Islet of Langerhans (tissue), 1 donor: Measurements from ENCODE around the gene PREX1.

ENCODE experiments used
- FAIRE-seq: peaks from one replicate; lab custom pipeline; 2011; peaks lifted over from hg19 to GRCh38; lab: Jason Lieb, UNC

Gene PREX1

GRCh38 chr20:48697845-48698491 lies 129.8 kb downstream of the PREX1 start:
- no peak for FAIRE-seq

DNA sequence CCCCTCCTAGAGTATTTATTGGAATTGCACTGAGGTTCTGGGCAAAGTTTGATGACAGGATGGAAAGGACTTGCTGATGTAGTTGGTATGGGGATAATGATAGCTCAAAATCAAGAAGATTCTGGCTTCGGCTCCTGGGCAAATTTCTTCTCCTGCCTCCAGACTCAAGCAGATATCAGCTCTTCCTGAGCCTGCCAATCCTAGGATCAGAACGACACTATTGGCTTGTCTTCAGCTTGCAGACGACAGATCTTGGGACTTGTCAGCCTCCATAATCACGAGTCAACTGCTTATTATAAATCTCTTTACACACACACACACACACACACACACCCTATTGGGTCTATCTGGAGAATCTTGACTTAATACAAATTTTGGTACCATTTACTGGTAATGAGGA lies 131.1 kb downstream of the PREX1 start:
- FAIRE-seq, result no peak

DNA sequence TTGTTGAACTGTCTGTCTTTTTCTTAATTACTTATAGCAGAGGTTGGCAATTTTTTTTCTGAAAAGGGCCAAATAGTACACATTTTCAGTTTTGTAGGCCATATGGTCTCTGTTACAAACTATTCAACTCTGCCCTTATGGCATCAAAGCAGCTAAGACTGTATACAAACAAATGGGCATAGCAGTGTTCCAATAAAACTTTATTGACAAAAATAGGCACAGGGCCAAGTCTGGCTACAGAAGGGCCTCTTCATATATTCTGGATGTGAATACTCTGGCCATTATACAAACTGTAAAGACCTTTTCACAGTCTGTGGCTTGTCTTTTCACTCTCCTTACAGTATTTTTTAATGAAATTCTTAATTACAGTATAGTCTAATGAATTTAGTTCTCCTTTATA lies 132.1 kb downstream of the PREX1 start:
- FAIRE-seq, result no peak

DNA sequence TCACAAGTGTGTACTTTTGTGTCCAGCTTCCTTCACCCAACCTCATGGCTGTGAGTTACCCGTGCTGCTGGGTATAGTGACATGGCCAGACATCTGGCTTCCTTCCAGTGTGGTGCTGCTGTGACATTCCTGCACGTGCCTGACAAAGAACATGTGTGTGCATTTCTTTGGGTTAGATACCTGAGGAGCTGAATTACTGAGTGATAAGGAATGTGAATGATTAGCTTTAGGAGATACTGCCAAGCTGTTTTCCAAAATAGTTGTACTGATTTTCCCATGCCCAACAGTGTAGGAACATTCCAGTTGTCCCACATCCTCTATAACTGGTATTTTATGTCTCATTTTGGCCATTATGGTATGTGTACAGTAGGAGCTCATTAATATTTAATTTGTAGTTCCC lies 132.5 kb downstream of the PREX1 start:
- no peak for FAIRE-seq

DNA sequence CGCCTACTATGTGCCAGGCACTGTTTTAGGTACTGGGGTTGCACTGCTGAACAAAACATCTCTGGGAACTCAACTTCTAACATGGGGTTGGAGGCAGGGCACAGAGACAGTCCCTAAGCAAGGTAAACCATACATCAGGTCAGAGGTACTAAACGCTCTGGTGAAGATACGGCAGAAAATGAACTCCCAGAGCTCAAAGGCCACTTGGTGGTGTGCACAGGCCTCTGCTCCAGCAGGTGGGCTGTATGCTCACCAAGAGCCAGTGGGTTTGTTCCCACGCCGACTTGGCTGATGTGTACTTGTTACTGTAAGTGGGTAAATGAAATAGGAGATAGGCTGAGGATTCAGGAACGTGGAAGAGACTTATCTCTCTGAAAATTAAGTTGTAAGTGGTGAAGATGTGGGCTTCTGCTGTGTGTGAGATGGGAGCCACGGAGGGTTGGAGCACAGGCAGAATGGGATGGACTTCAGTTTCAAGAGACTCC lies 133.4 kb downstream of the PREX1 start:
- no peak for FAIRE-seq

DNA sequence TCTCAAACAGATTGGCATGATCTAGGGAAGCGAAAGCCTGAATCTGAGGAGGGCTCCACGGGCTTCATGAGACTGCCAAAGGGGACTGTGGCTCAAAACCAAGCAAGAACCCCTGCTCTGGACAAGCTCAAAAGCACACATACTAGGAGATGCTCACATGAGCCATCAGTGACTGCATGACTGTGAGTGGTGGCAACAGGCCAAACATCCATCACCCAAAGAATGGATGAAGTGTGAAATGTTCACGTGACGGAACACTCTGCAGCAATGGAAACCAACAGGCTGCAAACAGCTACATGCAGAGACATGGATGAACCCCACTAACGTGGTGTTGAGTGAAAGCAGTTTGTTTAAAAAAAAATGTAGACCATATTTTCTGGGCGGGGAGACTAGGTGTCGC lies 136.3 kb downstream of the PREX1 start:
- no peak for FAIRE-seq

GRCh38 chr20:48690888-48691287 lies 136.9 kb downstream of the PREX1 start:
- no peak for FAIRE-seq

- FAIRE-seq, result no peak
These were observed 137.8 kb downstream of the PREX1 start for GRCh38 chr20:48689874-48690571.

GRCh38 chr20:48689388-48689787 lies 138.4 kb downstream of the PREX1 start:
- no peak for FAIRE-seq

- no peak for FAIRE-seq
These were observed 139.2 kb downstream of the PREX1 start for GRCh38 chr20:48688579-48688978.

- FAIRE-seq, result no peak
These were observed 140.5 kb downstream of the PREX1 start for GRCh38 chr20:48687117-48687800.

DNA sequence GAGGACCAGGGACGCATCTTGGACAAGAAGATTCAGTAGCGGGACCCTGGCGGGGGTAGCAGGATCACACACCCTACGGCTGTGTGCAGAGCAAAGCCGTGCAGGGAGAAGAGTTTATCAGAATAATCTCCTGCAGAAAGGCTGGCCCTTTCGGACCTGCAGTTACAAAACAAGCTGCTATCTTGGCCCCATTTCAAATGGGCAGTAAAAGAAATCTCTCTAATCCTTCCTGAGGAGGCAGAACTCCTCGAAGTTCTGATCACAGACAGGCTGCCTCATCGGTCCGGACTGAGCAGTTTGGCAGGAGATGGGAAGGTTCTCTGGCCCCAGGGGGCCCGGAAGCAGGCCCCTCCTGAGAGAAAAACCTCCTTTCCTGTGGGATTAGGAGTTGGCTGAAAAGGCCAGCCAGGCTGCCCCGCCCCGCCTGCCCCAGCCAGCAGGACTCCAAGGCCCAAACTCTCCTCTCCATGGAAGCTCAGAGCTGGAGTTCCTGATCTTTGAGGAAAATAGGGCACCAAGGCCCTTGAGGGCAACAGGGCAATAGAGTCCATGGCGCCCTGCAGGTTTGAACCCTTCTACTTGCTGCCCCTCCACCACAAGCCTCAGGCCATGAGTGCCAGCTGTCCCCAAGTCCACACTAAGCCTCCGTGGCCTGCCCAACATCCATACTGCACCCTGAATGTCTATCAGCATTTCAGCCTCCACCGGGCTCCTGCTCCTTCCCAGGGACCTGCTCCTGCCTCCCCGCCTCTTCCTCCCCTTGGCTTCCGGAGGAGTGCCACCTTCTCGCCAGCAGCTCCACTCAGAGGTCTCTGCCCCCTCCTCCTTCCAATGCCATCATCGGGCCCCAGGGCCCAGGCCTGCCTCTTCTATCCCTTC lies 141.3 kb downstream of the PREX1 start:
- no peak for FAIRE-seq

GRCh38 chr20:48685300-48685699 lies 142.5 kb downstream of the PREX1 start:
- FAIRE-seq, result no peak

- no peak for FAIRE-seq
These were observed 143.2 kb downstream of the PREX1 start for GRCh38 chr20:48684501-48685041.

GRCh38 chr20:48683467-48684175 lies 144.2 kb downstream of the PREX1 start:
- FAIRE-seq, result no peak

GRCh38 chr20:48682529-48683363 lies 145.1 kb downstream of the PREX1 start:
- peak; percentile 27 for FAIRE-seq

DNA sequence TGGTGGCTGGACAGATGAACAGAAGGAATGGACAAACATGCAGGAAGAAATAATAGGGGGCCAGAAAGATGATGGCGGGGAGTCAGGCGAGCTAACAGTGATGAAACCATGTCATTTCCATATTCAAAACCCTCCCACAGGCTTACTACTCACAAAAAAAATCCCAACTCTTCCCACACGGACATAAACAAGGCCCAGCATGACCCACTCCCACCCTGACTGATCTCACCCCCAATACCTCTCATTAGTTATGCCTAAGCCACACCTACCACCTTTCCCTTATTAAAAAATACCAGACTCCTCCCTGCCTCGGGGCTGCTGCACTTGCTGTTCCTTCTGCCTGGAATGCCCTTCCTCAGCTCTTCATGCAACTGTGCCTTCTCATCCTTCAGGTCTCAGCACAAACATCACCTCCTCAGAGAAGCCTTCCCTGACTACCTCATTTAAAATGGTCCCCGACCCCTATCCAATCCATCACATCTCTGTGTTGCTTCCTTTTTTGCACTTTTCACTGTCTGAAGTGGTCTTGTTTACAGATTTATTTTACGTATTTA lies 145.8 kb downstream of the PREX1 start:
- FAIRE-seq, result no peak

- FAIRE-seq, result no peak
These were observed 146.5 kb downstream of the PREX1 start for GRCh38 chr20:48681201-48681872.

- no peak for FAIRE-seq
These were observed 147.1 kb downstream of the PREX1 start for GRCh38 chr20:48680650-48681049.

DNA sequence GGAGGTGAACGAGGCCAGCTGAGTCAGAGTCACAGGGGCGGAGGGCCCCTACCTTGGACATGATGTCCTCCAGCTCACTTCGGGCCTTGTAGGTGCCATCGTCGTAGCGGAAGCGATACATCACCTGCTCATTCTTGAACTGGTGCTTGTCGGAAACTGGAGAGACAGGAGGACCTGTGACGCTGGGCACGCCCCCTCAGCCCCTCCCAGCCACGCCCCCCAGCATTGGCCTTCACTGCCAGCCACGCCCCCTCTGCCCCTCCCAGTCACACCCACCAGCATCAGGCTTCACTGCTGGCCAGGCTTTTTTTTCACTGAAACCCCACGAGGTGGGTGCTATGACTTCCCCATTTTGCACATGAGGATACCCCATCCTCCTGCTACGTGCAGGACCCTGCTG lies 148.2 kb downstream of the PREX1 start:
- FAIRE-seq, result no peak
